CD4-positive, CD25-positive, alpha-beta regulatory T cell (primary cell): ENCODE data around the gene ARSK. TPM values are rescaled to one million over a fixed set of nuclear protein-coding genes. Genes with fewer than 3 reads are reported as not detected.

ENCODE experiments used
- ATAC-seq, 2 donors: fragments of 150-1000 bp; cut with Tn5 transposase; one replicate each; pipeline ENCODE4 v1.10.0; 2021; ENCODE audit warnings: low read depth in 2 of 2, moderate number of reproducible peaks in 2 of 2, moderate library complexity in 1 of 2
- DNase-seq, 3 donors: peaks; one replicate each; pipeline versions ENCODE4 v3.0.0 to v3.0.0-alpha.2; 2012 to 2022; ENCODE audit warnings: mixed read lengths in 1 of 3
- H3K27ac ChIP-seq: one replicate; pipeline ENCODE4 v1.7.0; 2013; ENCODE audit warnings: mild to moderate bottlenecking, low read length; ENCODE audit not compliant: insufficient read depth, poor library complexity, severe bottlenecking
- H3K27me3 ChIP-seq: one replicate; pipeline ENCODE4 v1.7.0; 2013; ENCODE audit warnings: low read length; ENCODE audit not compliant: control insufficient read depth, insufficient read depth
- H3K36me3 ChIP-seq: one replicate; pipeline ENCODE4 v1.7.0; 2013; ENCODE audit warnings: mild to moderate bottlenecking, low read length, moderate library complexity; ENCODE audit not compliant: control insufficient read depth, insufficient read depth
- H3K4me1 ChIP-seq: 2 replicates; pipeline ENCODE4 v1.7.0; 2013; ENCODE audit warnings: mild to moderate bottlenecking, low read length; ENCODE audit not compliant: insufficient read depth, control insufficient read depth, poor library complexity, severe bottlenecking
- H3K4me3 ChIP-seq: one replicate; pipeline ENCODE4 v1.7.0; 2013; ENCODE audit warnings: low read depth, mild to moderate bottlenecking, low read length, moderate library complexity
- H3K9me3 ChIP-seq, 2 experiments: 1 replicate in 1 of 2; 2 replicates in 1 of 2; pipeline ENCODE4 v1.7.0; 2013; ENCODE audit warnings: low read length in 2 of 2, mild to moderate bottlenecking in 1 of 2, moderate library complexity in 1 of 2; ENCODE audit not compliant: control insufficient read depth in 2 of 2
- H3K27ac Mint-ChIP-seq, 3 donors: one replicate each; pipeline ENCODE4 v1.8.0; 2020 to 2022; ENCODE audit warnings: mild to moderate bottlenecking in 3 of 3, mixed read lengths in 3 of 3, moderate library complexity in 2 of 3
- H3K27me3 Mint-ChIP-seq: one replicate; pipeline ENCODE4 v1.8.0; 2022; ENCODE audit warnings: mild to moderate bottlenecking, mixed read lengths
- H3K36me3 Mint-ChIP-seq: one replicate; pipeline ENCODE4 v1.8.0; 2020; ENCODE audit warnings: mixed read lengths
- H3K4me1 Mint-ChIP-seq, 4 donors: one replicate each; pipeline ENCODE4 v1.8.0; 2020 to 2022; ENCODE audit warnings: mixed read lengths in 4 of 4, mild to moderate bottlenecking in 1 of 4
- H3K4me3 Mint-ChIP-seq, 4 donors: one replicate each; pipeline ENCODE4 v1.8.0; 2020 to 2022; ENCODE audit warnings: mild to moderate bottlenecking in 4 of 4, mixed read lengths in 4 of 4, moderate library complexity in 3 of 4
- H3K9me3 Mint-ChIP-seq, 7 donors: one replicate each; pipeline ENCODE4 v1.8.0; 2020 to 2022; ENCODE audit warnings: mixed read lengths in 7 of 7, mild to moderate bottlenecking in 3 of 7, moderate library complexity in 2 of 7
- polyA plus RNA-seq, 4 donors: library from polyadenylated mRNA; unstranded; fragments of 300-500 nt; fragmentation: Illumina TruSeq; gene quantifications; one replicate each; pipeline ENCODE4 v1.2.3, GENCODE V29; 2021
- total RNA-seq: library from RNA; stranded (reverse); gene quantifications from one replicate; pipeline ENCODE4 v1.2.3, GENCODE V29; 2022

Gene ARSK
- total and polyA plus RNA-seq, 5 donors from 2014 or later = 3.8 to 10.8 (median 9.5) TPM

- no peaks in the 10 kb centered on the region for H3K4me1 ChIP-seq
- Mint-ChIP-seq H3K4me1 (peaks cover 0 to 14% (median 2%) of the 10 kb centered on the region in 4 donors), H3K9me3 (no peaks in the 10 kb centered on the region), H3K27me3 (no peaks in the 10 kb centered on the region), H3K27ac (no peak overlapping the region), H3K4me3 (no peak overlapping the region), H3K36me3 (peaks cover 60% of the 10 kb centered on the region)
- no peaks in the 10 kb centered on the region for H3K27me3 ChIP-seq
- DNase-seq (no peak), ATAC-seq (no peak)
- H3K36me3 ChIP-seq = peaks cover 76% of the 10 kb centered on the region
- no peaks in the 10 kb centered on the region for H3K9me3 ChIP-seq
- no peak overlapping the region for H3K27ac ChIP-seq
- no peak overlapping the region for H3K4me3 ChIP-seq
These were observed 30.5 kb upstream of the ARSK start for GRCh38 chr5:95524423-95524822.

GRCh38 chr5:95526871-95527270 lies 28.0 kb upstream of the ARSK start:
- Histone ChIP-seq H3K36me3 (peaks cover 71% of the 10 kb centered on the region), H3K4me1 (no peaks in the 10 kb centered on the region), H3K9me3 (no peaks in the 10 kb centered on the region), H3K27me3 (no peaks in the 10 kb centered on the region), H3K27ac (no peak overlapping the region), H3K4me3 (no peak overlapping the region)
- H3K27ac Mint-ChIP-seq = no peak overlapping the region
- DNase-seq = no peak
- peaks cover 58% of the 10 kb centered on the region for H3K36me3 Mint-ChIP-seq
- H3K9me3 Mint-ChIP-seq = no peaks in the 10 kb centered on the region
- H3K27me3 Mint-ChIP-seq = no peaks in the 10 kb centered on the region
- H3K4me3 Mint-ChIP-seq = no peak overlapping the region
- no peak for ATAC-seq
- peaks cover 0 to 14% (median 2%) of the 10 kb centered on the region in 4 donors for H3K4me1 Mint-ChIP-seq

- Mint-ChIP-seq H3K4me1 (peaks cover under 1 to 14% (median 4%) of the 10 kb centered on the region in 4 donors), H3K27ac (peak overlapping the region in 1 of 3 donors; percentile 46), H3K36me3 (peaks cover 55% of the 10 kb centered on the region), H3K4me3 (no peak overlapping the region), H3K27me3 (no peaks in the 10 kb centered on the region), H3K9me3 (no peaks in the 10 kb centered on the region)
- Histone ChIP-seq H3K4me3 (no peak overlapping the region), H3K9me3 (no peaks in the 10 kb centered on the region), H3K36me3 (peaks cover 65% of the 10 kb centered on the region), H3K27me3 (no peaks in the 10 kb centered on the region), H3K4me1 (no peaks in the 10 kb centered on the region), H3K27ac (no peak overlapping the region)
- DNase-seq = no peak
- no peak for ATAC-seq
These were observed 26.3 kb upstream of the ARSK start for GRCh38 chr5:95528565-95528964.

- Mint-ChIP-seq H3K9me3 (no peaks in the 10 kb centered on the region), H3K27me3 (no peaks in the 10 kb centered on the region), H3K4me3 (no peak overlapping the region), H3K4me1 (peaks cover 2 to 22% (median 10%) of the 10 kb centered on the region in 4 donors), H3K36me3 (peaks cover 67% of the 10 kb centered on the region), H3K27ac (no peak overlapping the region)
- Histone ChIP-seq H3K27ac (no peak overlapping the region), H3K4me1 (no peaks in the 10 kb centered on the region), H3K9me3 (no peaks in the 10 kb centered on the region), H3K4me3 (no peak overlapping the region), H3K27me3 (no peaks in the 10 kb centered on the region), H3K36me3 (peaks cover 62% of the 10 kb centered on the region)
- DNase-seq (no peak), ATAC-seq (no peak)
These were observed 24.5 kb upstream of the ARSK start for GRCh38 chr5:95530416-95530815.

GRCh38 chr5:95531491-95531890 lies 23.4 kb upstream of the ARSK start:
- Histone ChIP-seq H3K9me3 (no peaks in the 10 kb centered on the region), H3K36me3 (peaks cover 68% of the 10 kb centered on the region), H3K27me3 (no peaks in the 10 kb centered on the region), H3K4me3 (no peak overlapping the region), H3K4me1 (no peaks in the 10 kb centered on the region), H3K27ac (no peak overlapping the region)
- H3K9me3 Mint-ChIP-seq = no peaks in the 10 kb centered on the region
- peaks cover 66% of the 10 kb centered on the region for H3K36me3 Mint-ChIP-seq
- H3K27ac Mint-ChIP-seq = no peak overlapping the region
- ATAC-seq (no peak), DNase-seq (no peak)
- peaks cover 2 to 19% (median 10%) of the 10 kb centered on the region in 4 donors for H3K4me1 Mint-ChIP-seq
- H3K4me3 Mint-ChIP-seq = no peak overlapping the region
- no peaks in the 10 kb centered on the region for H3K27me3 Mint-ChIP-seq

GRCh38 chr5:95532415-95532814 lies 22.5 kb upstream of the ARSK start:
- Mint-ChIP-seq H3K4me3 (no peak overlapping the region), H3K9me3 (no peaks in the 10 kb centered on the region), H3K27me3 (no peaks in the 10 kb centered on the region), H3K4me1 (peaks cover 4 to 21% (median 12%) of the 10 kb centered on the region in 4 donors), H3K36me3 (peaks cover 64% of the 10 kb centered on the region), H3K27ac (no peak overlapping the region)
- H3K4me1 ChIP-seq = no peaks in the 10 kb centered on the region
- DNase-seq = no peak
- no peaks in the 10 kb centered on the region for H3K27me3 ChIP-seq
- peaks cover 72% of the 10 kb centered on the region for H3K36me3 ChIP-seq
- H3K9me3 ChIP-seq = no peaks in the 10 kb centered on the region
- H3K27ac ChIP-seq = no peak overlapping the region
- no peak for ATAC-seq
- no peak overlapping the region for H3K4me3 ChIP-seq

- Mint-ChIP-seq H3K4me3 (no peak overlapping the region), H3K27ac (no peak overlapping the region), H3K9me3 (no peaks in the 10 kb centered on the region), H3K36me3 (peaks cover 58% of the 10 kb centered on the region), H3K4me1 (peaks cover 4 to 21% (median 12%) of the 10 kb centered on the region in 4 donors), H3K27me3 (no peaks in the 10 kb centered on the region)
- DNase-seq (no peak), ATAC-seq (no peak)
- Histone ChIP-seq H3K27me3 (no peaks in the 10 kb centered on the region), H3K9me3 (no peaks in the 10 kb centered on the region), H3K4me1 (no peaks in the 10 kb centered on the region), H3K27ac (no peak overlapping the region), H3K4me3 (no peak overlapping the region), H3K36me3 (peaks cover 69% of the 10 kb centered on the region)
These were observed 21.8 kb upstream of the ARSK start for GRCh38 chr5:95533106-95533505.

- Histone ChIP-seq H3K4me3 (no peak overlapping the region), H3K27ac (no peak overlapping the region), H3K27me3 (no peaks in the 10 kb centered on the region), H3K9me3 (no peaks in the 10 kb centered on the region), H3K4me1 (no peaks in the 10 kb centered on the region), H3K36me3 (peaks cover 65% of the 10 kb centered on the region)
- Mint-ChIP-seq H3K27me3 (no peaks in the 10 kb centered on the region), H3K36me3 (peaks cover 53% of the 10 kb centered on the region), H3K27ac (no peak overlapping the region), H3K4me1 (peaks cover 4 to 21% (median 12%) of the 10 kb centered on the region in 4 donors), H3K4me3 (no peak overlapping the region), H3K9me3 (no peaks in the 10 kb centered on the region)
- ATAC-seq (no peak), DNase-seq (no peak)
These were observed 21.1 kb upstream of the ARSK start for GRCh38 chr5:95533761-95534160.
